GM12878 (cell line): ENCODE measurements around the gene SH3BGRL2. TPM values are rescaled to one million over a fixed set of nuclear protein-coding genes. Genes with fewer than 3 reads are reported as not detected.

ENCODE experiments used
- BHLHE40 ChIP-seq, 2 experiments: fragments of 450-650 bp in 1 of 2; IDR thresholded peaks; 2 replicates each; pipeline ENCODE4 v1.6.1; 2011 to 2017; ENCODE audit warnings: low read depth in 2 of 2, borderline replicate concordance in 1 of 2, improper control_type of control experiment in 1 of 2, low read length in 1 of 2, mild to moderate bottlenecking in 1 of 2
- ETV6 ChIP-seq, 2 experiments: fragments of 450-650 bp in 1 of 2; IDR thresholded peaks in 1 of 2; conservative IDR thresholded peaks in 1 of 2; 2 replicates each; pipeline ENCODE4 v1.6.1; 2014; ENCODE audit warnings: antibody characterized with exemption in 1 of 2, borderline replicate concordance in 1 of 2, low read depth in 1 of 2, mild to moderate bottlenecking in 1 of 2, moderate library complexity in 1 of 2
- GABPA ChIP-seq: IDR thresholded peaks from 2 replicates; pipeline ENCODE4 v1.6.1; 2014; ENCODE audit warnings: antibody characterized with exemption, low read depth, mild to moderate bottlenecking, inconsistent platforms
- GATAD2B ChIP-seq: fragments of 450-650 bp; conservative IDR thresholded peaks from 2 replicates; pipeline ENCODE4 v1.6.1; 2017; ENCODE audit warnings: low read depth, mild to moderate bottlenecking, moderate library complexity
- LARP7 ChIP-seq: fragments of 450-650 bp; IDR thresholded peaks from 2 replicates; pipeline ENCODE4 v1.6.1; 2017; ENCODE audit warnings: mild to moderate bottlenecking
- RFX5 ChIP-seq: IDR thresholded peaks from 2 replicates; pipeline ENCODE4 v1.6.1; 2011; ENCODE audit warnings: low read depth, low read length, improper control_type of control experiment
- STAT1 ChIP-seq: fragments of 450-650 bp; conservative IDR thresholded peaks from 2 replicates; pipeline ENCODE4 v1.6.1; 2014; ENCODE audit warnings: antibody characterized with exemption, mild to moderate bottlenecking
- ZBTB40 ChIP-seq: fragments of 450-650 bp; IDR thresholded peaks from 2 replicates; pipeline ENCODE4 v1.6.1; 2016; ENCODE audit warnings: mild to moderate bottlenecking, moderate library complexity, borderline replicate concordance
- ZSCAN29 ChIP-seq: fragments of 450-650 bp; IDR thresholded peaks from 2 replicates; pipeline ENCODE4 v1.6.1; 2017; ENCODE audit warnings: mild to moderate bottlenecking, moderate library complexity
- polyA plus RNA-seq, 11 experiments: library from polyadenylated mRNA; depleted of rRNA in 4 of 11; unstranded in 6 of 11; stranded (reverse) in 5 of 11; fragments of >200 nt; fragmentation: Nextera tagmentation in 4 of 11; fragmentation: Illumina TruSeq in 1 of 11; extraction: Ambion mirVana in 4 of 11; extraction: Trizol in 1 of 11; gene quantifications; 1 replicate in 1 of 11; 2 replicates in 10 of 11; pipeline versions ENCODE4 v1.2.1 to v1.2.3, GENCODE V29; 2011 to 2016; ENCODE audit warnings: inconsistent platforms in 2 of 11, missing spikeins in 2 of 11, low read depth in 1 of 11
- total RNA-seq, 4 experiments: library from RNA; depleted of rRNA in 3 of 4; stranded (reverse); fragments of >200 nt in 3 of 4; fragmentation: Illumina TruSeq in 1 of 4; extraction: Trizol in 1 of 4; gene quantifications; 2 replicates each; pipeline versions ENCODE4 v1.2.1 to v1.2.3, GENCODE V29; 2013 to 2021
- TF ChIP-seq, protein P1 (sequence below): IDR thresholded peaks from 2 replicates; pipeline ENCODE4 v1.6.1; 2012; ENCODE audit warnings: low read depth, low read length, improper control_type of control experiment

SH3BGRL2 gene
- total and polyA plus RNA-seq, 10 of the 15 experiments (the other 5 are each of a cell fraction or from before 2014, with no cell fraction given), result 0.03 to 0.37 (median 0.21) TPM

- TF ChIP-seq ETV6 (conservative IDR thresholded peaks at IDR 0.05 in 1 of 2, IDR thresholded peaks at IDR 0.05 in 1 of 2; ENCODE audit: borderline replicate concordance in 1 of 2, low read depth in 1 of 2) (no peak), RFX5 (no peak), GATAD2B (no peak), BHLHE40 (IDR thresholded peaks at IDR 0.05; ENCODE audit: borderline replicate concordance in 1 of 2, low read depth in 2 of 2, low read length in 1 of 2) (no peak), STAT1 (no peak), GABPA (no peak), ZSCAN29 (no peak), LARP7 (no peak), ZBTB40 (no peak)
- TF ChIP-seq, protein P1, sequence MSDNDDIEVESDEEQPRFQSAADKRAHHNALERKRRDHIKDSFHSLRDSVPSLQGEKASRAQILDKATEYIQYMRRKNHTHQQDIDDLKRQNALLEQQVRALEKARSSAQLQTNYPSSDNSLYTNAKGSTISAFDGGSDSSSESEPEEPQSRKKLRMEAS, result no peak
Observed at GRCh38 chr6:79668381-79668780, 37.3 kb downstream of the SH3BGRL2 start (continued).
